Neural crest cell (in vitro differentiated cells): Measurements from ENCODE around the gene GATA3. TPM values are rescaled to one million over a fixed set of nuclear protein-coding genes. Genes with fewer than 3 reads are reported as not detected.

Experiments used
- DNase-seq: peaks from one replicate; pipeline ENCODE4 v3.0.0; 2021; ENCODE audit warnings: low read depth, mixed read lengths, low spot score
- H3K27ac Mint-ChIP-seq: one replicate; pipeline ENCODE4 v1.8.0; 2021; ENCODE audit warnings: mild to moderate bottlenecking, mixed read lengths; ENCODE audit not compliant: unreplicated experiment
- H3K27me3 Mint-ChIP-seq: 2 replicates; pipeline ENCODE4 v1.8.0; 2021; ENCODE audit warnings: low read depth, mild to moderate bottlenecking, mixed read lengths
- H3K36me3 Mint-ChIP-seq: 2 replicates; pipeline ENCODE4 v1.8.0; 2021; ENCODE audit warnings: low read depth, mild to moderate bottlenecking, mixed read lengths
- H3K4me1 Mint-ChIP-seq: 2 replicates; pipeline ENCODE4 v1.8.0; 2021; ENCODE audit warnings: mixed read lengths
- H3K4me3 Mint-ChIP-seq: one replicate; pipeline ENCODE4 v1.8.0; 2021; ENCODE audit warnings: mild to moderate bottlenecking, mixed read lengths
- H3K9me3 Mint-ChIP-seq: 2 replicates; pipeline ENCODE4 v1.8.0; 2021; ENCODE audit warnings: mixed read lengths
- total RNA-seq: library from RNA; stranded (reverse); gene quantifications from 2 replicates; pipeline ENCODE4 v1.2.1, GENCODE V29; 2021
- TF ChIP-seq, protein P1 (sequence below): fragments of 200-600 bp; sonication (generic); conservative IDR thresholded peaks from 2 replicates; pipeline ENCODE4 v1.5.0; 2021; ENCODE audit warnings: antibody characterized with exemption, mild to moderate bottlenecking

GATA3 gene
- total RNA-seq, 1 donor from 2014 or later, result 0.35 TPM

DNA sequence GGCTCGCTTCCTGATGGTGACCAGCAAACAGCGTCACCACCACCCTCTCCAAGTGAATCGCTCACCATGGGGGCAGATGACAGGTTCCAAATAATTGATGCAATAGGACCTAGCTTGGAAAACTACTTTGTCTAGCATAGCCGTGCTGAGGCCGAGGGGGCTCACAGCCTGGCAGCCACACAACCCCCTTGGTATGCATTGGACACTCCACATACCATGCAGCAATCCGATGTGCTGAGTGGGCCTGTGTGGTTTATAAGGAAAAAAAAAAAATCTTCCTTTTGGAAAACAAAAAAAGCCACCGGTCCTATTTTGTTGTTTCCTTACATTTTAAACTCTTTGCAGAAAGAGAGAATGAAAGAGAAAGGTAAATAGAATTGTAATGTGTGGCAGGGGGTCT, 15.1 kb downstream of the GATA3 start:
- no peak for DNase-seq
- Mint-ChIP-seq H3K36me3 (no peaks in the 10 kb centered on the region), H3K27ac (no peak overlapping the region), H3K27me3 (peaks cover 75% of the 10 kb centered on the region), H3K4me3 (no peak overlapping the region), H3K4me1 (no peaks in the 10 kb centered on the region), H3K9me3 (no peaks in the 10 kb centered on the region)
- TF ChIP-seq, protein P1, sequence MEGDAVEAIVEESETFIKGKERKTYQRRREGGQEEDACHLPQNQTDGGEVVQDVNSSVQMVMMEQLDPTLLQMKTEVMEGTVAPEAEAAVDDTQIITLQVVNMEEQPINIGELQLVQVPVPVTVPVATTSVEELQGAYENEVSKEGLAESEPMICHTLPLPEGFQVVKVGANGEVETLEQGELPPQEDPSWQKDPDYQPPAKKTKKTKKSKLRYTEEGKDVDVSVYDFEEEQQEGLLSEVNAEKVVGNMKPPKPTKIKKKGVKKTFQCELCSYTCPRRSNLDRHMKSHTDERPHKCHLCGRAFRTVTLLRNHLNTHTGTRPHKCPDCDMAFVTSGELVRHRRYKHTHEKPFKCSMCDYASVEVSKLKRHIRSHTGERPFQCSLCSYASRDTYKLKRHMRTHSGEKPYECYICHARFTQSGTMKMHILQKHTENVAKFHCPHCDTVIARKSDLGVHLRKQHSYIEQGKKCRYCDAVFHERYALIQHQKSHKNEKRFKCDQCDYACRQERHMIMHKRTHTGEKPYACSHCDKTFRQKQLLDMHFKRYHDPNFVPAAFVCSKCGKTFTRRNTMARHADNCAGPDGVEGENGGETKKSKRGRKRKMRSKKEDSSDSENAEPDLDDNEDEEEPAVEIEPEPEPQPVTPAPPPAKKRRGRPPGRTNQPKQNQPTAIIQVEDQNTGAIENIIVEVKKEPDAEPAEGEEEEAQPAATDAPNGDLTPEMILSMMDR, result no peak

DNA sequence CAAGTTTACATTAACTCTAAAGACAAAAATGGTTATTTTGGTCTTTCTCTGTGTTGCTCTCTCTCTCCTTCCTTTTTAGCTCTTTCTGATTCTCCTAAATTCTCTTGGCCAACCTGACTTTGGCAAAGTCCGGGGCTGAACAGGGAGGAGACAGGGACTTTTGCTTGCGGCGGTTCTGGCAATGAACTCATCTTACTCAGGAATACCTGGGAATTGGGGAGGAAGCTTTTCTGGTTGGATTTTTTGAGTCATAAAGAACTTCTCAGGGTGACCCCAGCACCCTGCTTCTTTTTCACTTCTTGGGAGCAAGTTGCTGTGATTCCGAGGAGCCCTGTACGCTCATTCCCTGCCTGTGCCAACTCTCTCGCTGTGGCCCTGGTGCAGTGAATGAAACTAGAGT, 16.0 kb downstream of the GATA3 start:
- Mint-ChIP-seq H3K4me3 (no peak overlapping the region), H3K4me1 (no peaks in the 10 kb centered on the region), H3K36me3 (no peaks in the 10 kb centered on the region), H3K27ac (no peak overlapping the region), H3K9me3 (no peaks in the 10 kb centered on the region), H3K27me3 (peaks cover 76% of the 10 kb centered on the region)
- TF ChIP-seq, protein P1, result no peak
- DNase-seq, result no peak

DNA sequence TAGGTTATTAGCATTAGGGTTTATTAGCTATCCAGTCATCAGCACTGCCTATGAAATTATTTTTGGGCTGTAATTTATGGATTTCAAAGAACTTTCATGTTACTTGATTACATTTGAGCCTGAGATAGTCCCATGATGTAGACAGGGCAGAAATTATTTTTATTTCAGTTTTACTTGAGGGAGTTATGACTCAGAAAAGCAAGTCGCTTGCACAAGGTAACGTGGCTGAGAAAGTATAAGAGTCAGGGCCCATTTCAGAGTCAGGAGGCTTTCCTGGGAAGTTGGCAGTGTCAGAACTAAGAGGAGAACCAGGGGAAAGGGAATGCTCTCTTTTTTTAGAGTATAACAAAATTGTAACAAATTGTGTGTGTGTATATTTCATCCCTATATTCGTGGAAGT, 16.5 kb downstream of the GATA3 start:
- Mint-ChIP-seq H3K9me3 (no peaks in the 10 kb centered on the region), H3K4me1 (peaks cover 5% of the 10 kb centered on the region), H3K4me3 (no peak overlapping the region), H3K36me3 (no peaks in the 10 kb centered on the region), H3K27me3 (peaks cover 75% of the 10 kb centered on the region), H3K27ac (no peak overlapping the region)
- no peak for DNase-seq
- TF ChIP-seq, protein P1, result no peak

DNA sequence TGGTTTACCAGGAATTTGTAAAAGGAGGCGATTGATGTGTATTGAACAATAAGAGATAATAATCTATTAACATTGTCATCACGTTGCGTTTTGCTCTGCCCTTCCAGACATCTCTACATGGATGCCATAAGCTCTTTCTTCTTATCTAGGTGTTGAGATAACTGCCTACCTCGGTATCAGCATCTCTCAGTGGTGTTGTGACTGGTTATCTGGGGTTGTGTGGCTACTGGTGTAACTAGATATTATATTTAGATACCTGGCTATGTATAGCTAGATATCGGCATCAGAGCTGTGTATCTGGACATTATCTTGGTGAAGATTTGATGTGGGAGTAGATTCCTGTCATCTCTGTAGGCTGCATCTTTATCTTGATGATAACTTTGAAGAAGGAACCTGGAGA, 17.2 kb downstream of the GATA3 start:
- TF ChIP-seq, protein P1, result no peak
- no peak for DNase-seq
- H3K27ac Mint-ChIP-seq, result no peak overlapping the region
- H3K9me3 Mint-ChIP-seq, result no peaks in the 10 kb centered on the region
- H3K4me3 Mint-ChIP-seq, result no peak overlapping the region
- no peaks in the 10 kb centered on the region for H3K36me3 Mint-ChIP-seq
- H3K27me3 Mint-ChIP-seq, result peaks cover 68% of the 10 kb centered on the region
- peaks cover 5% of the 10 kb centered on the region for H3K4me1 Mint-ChIP-seq

DNA sequence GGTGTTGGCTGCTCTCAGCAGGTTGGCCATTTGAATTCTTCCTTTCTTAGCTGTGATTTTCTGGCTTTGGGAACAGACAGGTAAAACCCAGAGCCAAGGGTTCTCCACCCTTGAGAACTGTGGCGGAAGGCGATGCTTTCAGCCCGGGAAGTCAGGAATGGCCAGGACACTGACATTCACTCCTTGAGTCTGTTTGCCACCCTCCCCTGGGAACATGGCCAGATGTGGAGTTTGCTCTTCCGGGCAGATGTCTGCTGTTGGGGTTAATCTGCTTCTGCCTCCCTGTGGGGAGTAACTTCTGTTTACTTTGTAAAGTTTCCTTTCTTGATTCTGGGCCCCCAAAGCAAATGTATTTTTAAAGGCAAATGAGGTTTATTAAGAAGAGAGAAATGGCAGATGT, 17.7 kb downstream of the GATA3 start:
- no peak overlapping the region for H3K4me3 Mint-ChIP-seq
- H3K9me3 Mint-ChIP-seq, result no peaks in the 10 kb centered on the region
- no peak overlapping the region for H3K27ac Mint-ChIP-seq
- no peak for DNase-seq
- H3K27me3 Mint-ChIP-seq, result peaks cover 63% of the 10 kb centered on the region
- H3K4me1 Mint-ChIP-seq, result peaks cover 5% of the 10 kb centered on the region
- no peaks in the 10 kb centered on the region for H3K36me3 Mint-ChIP-seq
- TF ChIP-seq, protein P1, result no peak
